DOHH2 (cell line): Measurements from ENCODE around the gene JAK3.

Experiments
- H3F3A ChIP-seq: fragments of 200-600 bp; sonication (generic), shearing (Covaris generic); 2 replicates; pipeline ENCODE4 v1.6.0; 2016; ENCODE audit warnings: antibody characterized with exemption, mild to moderate bottlenecking; ENCODE audit not compliant: control insufficient read depth, insufficient read depth
- H3K27ac ChIP-seq: fragments of 200-600 bp; sonication (generic); 2 replicates; pipeline ENCODE4 v1.5.1; 2014; ENCODE audit warnings: low read depth, mild to moderate bottlenecking, low read length, moderate library complexity
- H3K27me3 ChIP-seq: fragments of 200-600 bp; sonication (generic); 2 replicates; pipeline ENCODE4 v1.6.1; 2014; ENCODE audit warnings: mild to moderate bottlenecking, low read length, mixed read lengths; ENCODE audit not compliant: control insufficient read depth
- H3K36me3 ChIP-seq: fragments of 200-600 bp; sonication (generic); 2 replicates; pipeline ENCODE4 v1.6.1; 2014; ENCODE audit warnings: mild to moderate bottlenecking, low read length, moderate library complexity, mixed read lengths; ENCODE audit not compliant: control insufficient read depth
- H3K4me1 ChIP-seq: fragments of 200-600 bp; sonication (generic); 2 replicates; pipeline ENCODE4 v1.6.1; 2014; ENCODE audit warnings: mild to moderate bottlenecking, low read length, mixed read lengths; ENCODE audit not compliant: control insufficient read depth
- H3K4me2 ChIP-seq: fragments of 200-600 bp; sonication (generic); 2 replicates; pipeline ENCODE4 v1.6.0; 2014; ENCODE audit warnings: mild to moderate bottlenecking, low read length, moderate library complexity
- H3K4me3 ChIP-seq: fragments of 200-600 bp; sonication (generic); 2 replicates; pipeline ENCODE4 v1.5.1; 2014; ENCODE audit warnings: mild to moderate bottlenecking, low read length, mixed read lengths
- H3K79me2 ChIP-seq: fragments of 200-600 bp; sonication (generic); 2 replicates; pipeline ENCODE4 v1.6.1; 2014; ENCODE audit warnings: mild to moderate bottlenecking, low read length, mixed read lengths; ENCODE audit not compliant: control insufficient read depth
- H3K9me2 ChIP-seq: fragments of 200-600 bp; sonication (generic); replicated peaks from 2 replicates; pipeline ENCODE4 v1.6.1; 2014; ENCODE audit warnings: mild to moderate bottlenecking, low read length, mixed read lengths; ENCODE audit not compliant: control insufficient read depth
- H3K9me3 ChIP-seq: fragments of 200-600 bp; sonication (generic); 2 replicates; pipeline ENCODE4 v1.6.1; 2014; ENCODE audit warnings: antibody characterized with exemption, low read length, mixed read lengths; ENCODE audit not compliant: control insufficient read depth, insufficient read depth
- H4K20me1 ChIP-seq: fragments of 200-600 bp; sonication (generic); 2 replicates; pipeline ENCODE4 v1.6.0; 2014; ENCODE audit warnings: low read depth, mild to moderate bottlenecking, antibody characterized with exemption, low read length, moderate library complexity; ENCODE audit not compliant: control insufficient read depth, insufficient read depth
- EZH2phosphoT487 ChIP-seq: fragments of 200-600 bp; sonication (generic); IDR thresholded peaks from 2 replicates; pipeline ENCODE4 v1.6.1; 2017; ENCODE audit warnings: borderline replicate concordance, mild to moderate bottlenecking, antibody characterized with exemption, low read length, moderate library complexity, mixed read lengths
- TF ChIP-seq, protein P1 (sequence below): fragments of 200-600 bp; sonication (generic); IDR thresholded peaks from one replicate; pipeline ENCODE4 v1.5.1; 2014; ENCODE audit warnings: antibody characterized with exemption, mild to moderate bottlenecking, low read depth, low read length; ENCODE audit not compliant: poor library complexity, severe bottlenecking

JAK3 gene

GRCh38 chr19:17863520-17864182, 15.9 kb upstream of the JAK3 start:
- Histone ChIP-seq H3K4me3 (no peak overlapping the region), H3K27me3 (0 out of 2 replicates have a peak, but pooled peaks cover 3% of the 10 kb centered on the region), H3K79me2 (peaks cover 35% of the 10 kb centered on the region), H3K4me1 (peaks cover 25% of the 10 kb centered on the region), H3K4me2 (no peak overlapping the region), H4K20me1 (peaks cover 28% of the 10 kb centered on the region), H3K27ac (no peak overlapping the region), H3K9me2 (no peaks in the 10 kb centered on the region), H3K36me3 (peaks cover 48% of the 10 kb centered on the region), H3K9me3 (no peaks in the 10 kb centered on the region), H3F3A (peaks cover 53% of the 10 kb centered on the region)
- TF ChIP-seq EZH2phosphoT487, result no peak
- TF ChIP-seq, protein P1, sequence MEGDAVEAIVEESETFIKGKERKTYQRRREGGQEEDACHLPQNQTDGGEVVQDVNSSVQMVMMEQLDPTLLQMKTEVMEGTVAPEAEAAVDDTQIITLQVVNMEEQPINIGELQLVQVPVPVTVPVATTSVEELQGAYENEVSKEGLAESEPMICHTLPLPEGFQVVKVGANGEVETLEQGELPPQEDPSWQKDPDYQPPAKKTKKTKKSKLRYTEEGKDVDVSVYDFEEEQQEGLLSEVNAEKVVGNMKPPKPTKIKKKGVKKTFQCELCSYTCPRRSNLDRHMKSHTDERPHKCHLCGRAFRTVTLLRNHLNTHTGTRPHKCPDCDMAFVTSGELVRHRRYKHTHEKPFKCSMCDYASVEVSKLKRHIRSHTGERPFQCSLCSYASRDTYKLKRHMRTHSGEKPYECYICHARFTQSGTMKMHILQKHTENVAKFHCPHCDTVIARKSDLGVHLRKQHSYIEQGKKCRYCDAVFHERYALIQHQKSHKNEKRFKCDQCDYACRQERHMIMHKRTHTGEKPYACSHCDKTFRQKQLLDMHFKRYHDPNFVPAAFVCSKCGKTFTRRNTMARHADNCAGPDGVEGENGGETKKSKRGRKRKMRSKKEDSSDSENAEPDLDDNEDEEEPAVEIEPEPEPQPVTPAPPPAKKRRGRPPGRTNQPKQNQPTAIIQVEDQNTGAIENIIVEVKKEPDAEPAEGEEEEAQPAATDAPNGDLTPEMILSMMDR, result no peak

DNA sequence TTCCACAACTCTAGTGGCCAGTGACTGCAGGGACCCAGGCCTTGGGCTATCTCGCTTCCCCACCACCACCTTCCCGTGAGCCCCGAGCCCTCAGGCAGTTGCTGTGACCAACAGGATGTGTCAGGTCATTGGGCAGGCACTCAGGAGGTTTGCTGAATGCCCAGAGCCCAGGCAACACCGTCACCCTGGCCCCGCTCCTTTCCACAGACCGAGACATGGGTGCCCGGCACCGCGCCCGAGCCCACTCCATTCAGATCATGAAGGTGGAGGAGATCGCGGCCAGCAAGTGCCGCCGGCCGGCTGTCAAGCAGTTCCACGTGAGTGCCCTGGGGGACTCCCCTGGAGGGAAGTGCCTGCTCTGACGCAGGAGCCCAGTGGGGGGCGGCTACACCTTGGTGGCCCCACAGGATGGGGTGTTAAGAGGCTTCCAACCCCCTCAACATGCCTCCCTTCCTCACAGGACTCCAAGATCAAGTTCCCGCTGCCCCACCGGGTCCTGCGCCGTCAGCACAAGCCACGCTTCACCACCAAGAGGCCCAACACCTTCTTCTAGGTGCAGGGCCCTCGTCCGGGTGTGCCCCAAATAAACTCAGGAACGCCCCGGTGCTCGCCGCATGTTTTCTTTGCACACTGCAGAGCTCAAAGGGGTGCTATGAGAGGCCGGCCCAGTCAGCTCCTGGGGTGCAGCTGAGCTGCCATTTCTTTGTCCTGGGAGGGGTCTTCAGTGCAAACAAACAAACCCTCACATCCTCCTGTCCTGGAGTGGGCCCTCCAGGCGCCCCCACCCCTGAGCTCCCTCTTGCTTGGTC, 15.1 kb upstream of the JAK3 start:
- Histone ChIP-seq H3K4me3 (peak overlapping the region; percentile 8; the same call in 1 of the 2 replicates), H3K36me3 (peaks cover 48% of the 10 kb centered on the region), H3K4me1 (peaks cover 25% of the 10 kb centered on the region), H3K9me3 (no peaks in the 10 kb centered on the region), H3K27me3 (no peaks in the 10 kb centered on the region), H3K9me2 (no peaks in the 10 kb centered on the region), H4K20me1 (peaks cover 28% of the 10 kb centered on the region), H3F3A (peaks cover 53% of the 10 kb centered on the region), H3K79me2 (peaks cover 35% of the 10 kb centered on the region), H3K27ac (no peak overlapping the region), H3K4me2 (peak overlapping the region; percentile 74)
- TF ChIP-seq, protein P1, result no peak
- TF ChIP-seq EZH2phosphoT487, result no peak

- Histone ChIP-seq H3K4me1 (peaks cover 25% of the 10 kb centered on the region), H3F3A (peaks cover 53% of the 10 kb centered on the region), H3K36me3 (peaks cover 48% of the 10 kb centered on the region), H3K27ac (peak overlapping the region; percentile 66), H4K20me1 (peaks cover 28% of the 10 kb centered on the region), H3K9me3 (no peaks in the 10 kb centered on the region), H3K4me3 (peak overlapping the region; percentile 85), H3K79me2 (peaks cover 35% of the 10 kb centered on the region), H3K27me3 (no peaks in the 10 kb centered on the region), H3K9me2 (no peaks in the 10 kb centered on the region), H3K4me2 (peak overlapping the region; percentile 74)
- TF ChIP-seq EZH2phosphoT487, result no peak
- TF ChIP-seq, protein P1, result no peak
These were observed 14.0 kb upstream of the JAK3 start for GRCh38 chr19:17861542-17862402.
